Measurements from ENCODE around the gene ZNF8.

ZNF8 gene

GRCh38 chr19:58291943-58292342, 13.2 kb downstream of the ZNF8 start:
- Histone ChIP-seq H3K9me3 (ENCODE audit: insufficient read depth, low read depth, low read length) (peaks cover 7% of the 10 kb centered on the region; the same call in 1 of the 2 replicates), H3K9me2 (replicated peaks; ENCODE audit: low read depth, low read length) (no peaks in the 10 kb centered on the region), H3K4me1 (ENCODE audit: insufficient read depth, low read length, poor library complexity, severe bottlenecking) (no peaks in the 10 kb centered on the region), H3F3A (ENCODE audit: low read depth) (no peaks in the 10 kb centered on the region), H3K36me3 (ENCODE audit: insufficient read depth, low read length) (peaks cover 79% of the 10 kb centered on the region; the same call in 1 of the 2 replicates), H3K4me2 (ENCODE audit: low read depth, low read length, poor library complexity, severe bottlenecking) (no peak overlapping the region), H3K4me3 (ENCODE audit: low read length, poor library complexity, severe bottlenecking) (no peak overlapping the region), H3K79me2 (ENCODE audit: insufficient read depth, low read length) (peaks cover 7% of the 10 kb centered on the region; the same call in 1 of the 2 replicates), H3K27me3 (ENCODE audit: insufficient read depth, low read length, poor library complexity, severe bottlenecking) (no peaks in the 10 kb centered on the region), H2AFZ (ENCODE audit: low read length) (no peak overlapping the region), H3K9ac (ENCODE audit: low read depth, low read length, poor library complexity, severe bottlenecking) (no peak overlapping the region), H4K20me1 (ENCODE audit: insufficient read depth, low read length, poor library complexity, severe bottlenecking) (no peaks in the 10 kb centered on the region)
- TF ChIP-seq EZH2phosphoT487 (IDR thresholded peaks at IDR 0.05; ENCODE audit: borderline replicate concordance) (no peak), CTCF (conservative IDR thresholded peaks at IDR 0.05; ENCODE audit: low read length) (no peak)

- Histone ChIP-seq H3F3A (ENCODE audit: low read depth) (no peaks in the 10 kb centered on the region), H4K20me1 (ENCODE audit: insufficient read depth, low read length, poor library complexity, severe bottlenecking) (no peaks in the 10 kb centered on the region), H3K4me1 (ENCODE audit: insufficient read depth, low read length, poor library complexity, severe bottlenecking) (no peaks in the 10 kb centered on the region), H3K9ac (ENCODE audit: low read depth, low read length, poor library complexity, severe bottlenecking) (no peak overlapping the region), H3K9me3 (ENCODE audit: insufficient read depth, low read depth, low read length) (peaks cover 7% of the 10 kb centered on the region; the same call in 1 of the 2 replicates), H3K79me2 (ENCODE audit: insufficient read depth, low read length) (peaks cover 14% of the 10 kb centered on the region; the same call in 1 of the 2 replicates), H3K36me3 (ENCODE audit: insufficient read depth, low read length) (peaks cover 66% of the 10 kb centered on the region; the same call in 1 of the 2 replicates), H2AFZ (ENCODE audit: low read length) (no peak overlapping the region), H3K4me3 (ENCODE audit: low read length, poor library complexity, severe bottlenecking) (no peak overlapping the region), H3K9me2 (replicated peaks; ENCODE audit: low read depth, low read length) (no peaks in the 10 kb centered on the region), H3K4me2 (ENCODE audit: low read depth, low read length, poor library complexity, severe bottlenecking) (no peak overlapping the region), H3K27me3 (ENCODE audit: insufficient read depth, low read length, poor library complexity, severe bottlenecking) (no peaks in the 10 kb centered on the region)
- TF ChIP-seq CTCF (conservative IDR thresholded peaks at IDR 0.05; ENCODE audit: low read length) (no peak), EZH2phosphoT487 (IDR thresholded peaks at IDR 0.05; ENCODE audit: borderline replicate concordance) (no peak)
Observed at GRCh38 chr19:58294743-58295374, 16.1 kb downstream of the ZNF8 start.

- Histone ChIP-seq H3K9ac (ENCODE audit: low read depth, low read length, poor library complexity, severe bottlenecking) (no peak overlapping the region), H4K20me1 (ENCODE audit: insufficient read depth, low read length, poor library complexity, severe bottlenecking) (no peaks in the 10 kb centered on the region), H3K36me3 (ENCODE audit: insufficient read depth, low read length) (peaks cover 76% of the 10 kb centered on the region; the same call in 1 of the 2 replicates), H3K4me1 (ENCODE audit: insufficient read depth, low read length, poor library complexity, severe bottlenecking) (no peaks in the 10 kb centered on the region), H3K9me3 (ENCODE audit: insufficient read depth, low read depth, low read length) (peaks cover 7% of the 10 kb centered on the region; the same call in 1 of the 2 replicates), H2AFZ (ENCODE audit: low read length) (no peak overlapping the region), H3K4me3 (ENCODE audit: low read length, poor library complexity, severe bottlenecking) (no peak overlapping the region), H3K4me2 (ENCODE audit: low read depth, low read length, poor library complexity, severe bottlenecking) (no peak overlapping the region), H3K9me2 (replicated peaks; ENCODE audit: low read depth, low read length) (no peaks in the 10 kb centered on the region), H3K27me3 (ENCODE audit: insufficient read depth, low read length, poor library complexity, severe bottlenecking) (no peaks in the 10 kb centered on the region), H3K79me2 (ENCODE audit: insufficient read depth, low read length) (peaks cover 19% of the 10 kb centered on the region; the same call in 1 of the 2 replicates), H3F3A (ENCODE audit: low read depth) (no peaks in the 10 kb centered on the region)
- TF ChIP-seq EZH2phosphoT487 (IDR thresholded peaks at IDR 0.05; ENCODE audit: borderline replicate concordance) = no peak
- no peak for TF ChIP-seq CTCF (conservative IDR thresholded peaks at IDR 0.05; ENCODE audit: low read length)
Observed at GRCh38 chr19:58296104-58296503, 17.3 kb downstream of the ZNF8 start.

All from Loucy (cell line).